ENCODE measurements around the gene RCN1. TPM values are rescaled to one million over a fixed set of nuclear protein-coding genes. Genes with fewer than 3 reads are reported as not detected.

Gene RCN1
- total RNA-seq, 2 experiments from 2014 or later, result 0.74 TPM; not detected in 1

DNA sequence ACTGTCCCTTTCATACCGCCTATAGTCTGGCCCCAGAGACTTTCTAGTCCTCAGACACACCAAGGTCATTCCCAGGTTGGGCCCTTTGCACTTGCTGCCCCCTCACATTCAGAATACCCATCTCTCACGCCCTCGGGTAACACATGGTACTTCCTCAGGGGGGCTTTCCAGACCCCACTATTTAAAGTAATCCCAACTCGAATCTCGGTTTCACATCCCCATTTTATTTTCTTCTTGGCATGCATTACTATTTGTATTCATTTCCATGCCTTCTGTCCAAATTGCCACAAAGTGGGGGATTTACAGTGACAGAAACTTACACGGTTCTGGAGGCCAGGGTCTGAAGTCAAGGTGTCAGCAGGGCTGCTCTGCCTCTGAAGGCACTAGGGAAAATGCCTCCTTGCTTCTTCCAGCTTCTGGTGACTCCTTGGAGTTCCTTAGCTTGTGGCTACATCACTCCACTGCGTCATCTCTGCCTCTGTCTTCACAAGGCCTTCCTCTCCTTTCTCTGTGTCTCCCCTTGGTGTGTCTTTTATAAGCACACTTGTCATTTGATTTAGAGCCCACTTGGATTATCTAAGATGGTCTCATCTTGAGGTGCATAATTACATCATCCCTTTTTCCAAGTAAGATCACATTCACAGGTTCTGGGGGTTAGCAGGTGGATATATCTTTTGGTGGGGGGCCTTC lies 15.1 kb downstream of the RCN1 start:
- intact Hi-C loops (cut with micrococcal nuclease; ENCODE audit: unreplicated experiment), result no loop called here
- ChIA-PET CTCF (ENCODE audit: unreplicated experiment) (no interaction called here), POLR2A (no interaction called here)
- H4K20me1 ChIP-seq (ENCODE audit: insufficient read depth, low read length), result no peaks in the 10 kb centered on the region
- H2AFZ ChIP-seq (ENCODE audit: low read length), result no peak overlapping the region
- H3K9me3 ChIP-seq (ENCODE audit: low read length), result no peaks in the 10 kb centered on the region
- no peak overlapping the region for H3K27ac ChIP-seq (ENCODE audit: low read depth, low read length, poor library complexity, severe bottlenecking)
- H3K4me2 ChIP-seq (ENCODE audit: low read length), result no peak overlapping the region
- H3K4me3 ChIP-seq (ENCODE audit: low read depth, low read length, poor library complexity, severe bottlenecking), result no peak overlapping the region
- DNase-seq (ENCODE audit: low spot score), result no peak
- no peaks in the 10 kb centered on the region for H3K79me2 ChIP-seq (ENCODE audit: insufficient read depth, low read depth, low read length)
- H3K9me2 ChIP-seq (ENCODE audit: insufficient read depth, low read length), result no peaks in the 10 kb centered on the region
- H3K4me1 ChIP-seq (ENCODE audit: insufficient read depth, low read length, poor library complexity, severe bottlenecking), result peaks cover 4% of the 10 kb centered on the region
- BruUV-seq (replicated peaks), result no TSS peak
- H3K36me3 ChIP-seq (ENCODE audit: insufficient read depth, low read length), result no peaks in the 10 kb centered on the region
- TF ChIP-seq, protein P1, sequence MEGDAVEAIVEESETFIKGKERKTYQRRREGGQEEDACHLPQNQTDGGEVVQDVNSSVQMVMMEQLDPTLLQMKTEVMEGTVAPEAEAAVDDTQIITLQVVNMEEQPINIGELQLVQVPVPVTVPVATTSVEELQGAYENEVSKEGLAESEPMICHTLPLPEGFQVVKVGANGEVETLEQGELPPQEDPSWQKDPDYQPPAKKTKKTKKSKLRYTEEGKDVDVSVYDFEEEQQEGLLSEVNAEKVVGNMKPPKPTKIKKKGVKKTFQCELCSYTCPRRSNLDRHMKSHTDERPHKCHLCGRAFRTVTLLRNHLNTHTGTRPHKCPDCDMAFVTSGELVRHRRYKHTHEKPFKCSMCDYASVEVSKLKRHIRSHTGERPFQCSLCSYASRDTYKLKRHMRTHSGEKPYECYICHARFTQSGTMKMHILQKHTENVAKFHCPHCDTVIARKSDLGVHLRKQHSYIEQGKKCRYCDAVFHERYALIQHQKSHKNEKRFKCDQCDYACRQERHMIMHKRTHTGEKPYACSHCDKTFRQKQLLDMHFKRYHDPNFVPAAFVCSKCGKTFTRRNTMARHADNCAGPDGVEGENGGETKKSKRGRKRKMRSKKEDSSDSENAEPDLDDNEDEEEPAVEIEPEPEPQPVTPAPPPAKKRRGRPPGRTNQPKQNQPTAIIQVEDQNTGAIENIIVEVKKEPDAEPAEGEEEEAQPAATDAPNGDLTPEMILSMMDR (conservative IDR thresholded peaks at IDR 0.05; ENCODE audit: low read length), result no peak
- TF ChIP-seq EZH2phosphoT487 (IDR thresholded peaks at IDR 0.05; ENCODE audit: borderline replicate concordance, low read depth, low read length), result no peak

- no peak overlapping the region for H2AFZ ChIP-seq (ENCODE audit: low read length)
- H3K9me2 ChIP-seq (ENCODE audit: insufficient read depth, low read length), result no peaks in the 10 kb centered on the region
- H4K20me1 ChIP-seq (ENCODE audit: insufficient read depth, low read length), result no peaks in the 10 kb centered on the region
- ChIA-PET POLR2A (no interaction called here), CTCF (ENCODE audit: unreplicated experiment) (no interaction called here)
- no peaks in the 10 kb centered on the region for H3K36me3 ChIP-seq (ENCODE audit: insufficient read depth, low read length)
- DNase-seq (ENCODE audit: low spot score), result no peak
- no peaks in the 10 kb centered on the region for H3K9me3 ChIP-seq (ENCODE audit: low read length)
- peaks cover 4% of the 10 kb centered on the region for H3K4me1 ChIP-seq (ENCODE audit: insufficient read depth, low read length, poor library complexity, severe bottlenecking)
- H3K79me2 ChIP-seq (ENCODE audit: insufficient read depth, low read depth, low read length), result no peaks in the 10 kb centered on the region
- H3K4me2 ChIP-seq (ENCODE audit: low read length), result no peak overlapping the region
- intact Hi-C loops (cut with micrococcal nuclease; ENCODE audit: unreplicated experiment), result no loop called here
- no TSS peak for BruUV-seq (replicated peaks)
- TF ChIP-seq EZH2phosphoT487 (IDR thresholded peaks at IDR 0.05; ENCODE audit: borderline replicate concordance, low read depth, low read length), result no peak
- TF ChIP-seq, protein P1 (conservative IDR thresholded peaks at IDR 0.05; ENCODE audit: low read length), result no peak
- no peak overlapping the region for H3K4me3 ChIP-seq (ENCODE audit: low read depth, low read length, poor library complexity, severe bottlenecking)
- H3K27ac ChIP-seq (ENCODE audit: low read depth, low read length, poor library complexity, severe bottlenecking), result no peak overlapping the region
These were observed 16.8 kb downstream of the RCN1 start for GRCh38 chr11:32107647-32108046.

- intact Hi-C loops (cut with micrococcal nuclease; ENCODE audit: unreplicated experiment), result no loop called here
- H3K4me2 ChIP-seq (ENCODE audit: low read length), result no peak overlapping the region
- peaks cover 4% of the 10 kb centered on the region for H3K4me1 ChIP-seq (ENCODE audit: insufficient read depth, low read length, poor library complexity, severe bottlenecking)
- DNase-seq (ENCODE audit: low spot score), result no peak
- no peak overlapping the region for H2AFZ ChIP-seq (ENCODE audit: low read length)
- no peaks in the 10 kb centered on the region for H3K36me3 ChIP-seq (ENCODE audit: insufficient read depth, low read length)
- no TSS peak for BruUV-seq (replicated peaks)
- H3K9me2 ChIP-seq (ENCODE audit: insufficient read depth, low read length), result no peaks in the 10 kb centered on the region
- ChIA-PET CTCF (ENCODE audit: unreplicated experiment) (no interaction called here), POLR2A (no interaction called here)
- no peak overlapping the region for H3K4me3 ChIP-seq (ENCODE audit: low read depth, low read length, poor library complexity, severe bottlenecking)
- H4K20me1 ChIP-seq (ENCODE audit: insufficient read depth, low read length), result no peaks in the 10 kb centered on the region
- no peaks in the 10 kb centered on the region for H3K79me2 ChIP-seq (ENCODE audit: insufficient read depth, low read depth, low read length)
- TF ChIP-seq, protein P1 (conservative IDR thresholded peaks at IDR 0.05; ENCODE audit: low read length), result no peak
- no peak for TF ChIP-seq EZH2phosphoT487 (IDR thresholded peaks at IDR 0.05; ENCODE audit: borderline replicate concordance, low read depth, low read length)
- no peak overlapping the region for H3K27ac ChIP-seq (ENCODE audit: low read depth, low read length, poor library complexity, severe bottlenecking)
- H3K9me3 ChIP-seq (ENCODE audit: low read length), result no peaks in the 10 kb centered on the region
These were observed 17.7 kb downstream of the RCN1 start for GRCh38 chr11:32108576-32108975.

Data from OCI-LY7 (cell line).